Activated CD4-positive, alpha-beta T cell treated with anti-CD3 and anti-CD28 coated beads for 24 hours (primary cell): ENCODE data around the gene SPATC1L.

Experiments used
- DNase-seq, 2 donors: peaks; one replicate each; pipeline ENCODE4 v3.0.0-alpha.2; 2020; ENCODE audit warnings: low read depth in 2 of 2

The SPATC1L gene

DNA sequence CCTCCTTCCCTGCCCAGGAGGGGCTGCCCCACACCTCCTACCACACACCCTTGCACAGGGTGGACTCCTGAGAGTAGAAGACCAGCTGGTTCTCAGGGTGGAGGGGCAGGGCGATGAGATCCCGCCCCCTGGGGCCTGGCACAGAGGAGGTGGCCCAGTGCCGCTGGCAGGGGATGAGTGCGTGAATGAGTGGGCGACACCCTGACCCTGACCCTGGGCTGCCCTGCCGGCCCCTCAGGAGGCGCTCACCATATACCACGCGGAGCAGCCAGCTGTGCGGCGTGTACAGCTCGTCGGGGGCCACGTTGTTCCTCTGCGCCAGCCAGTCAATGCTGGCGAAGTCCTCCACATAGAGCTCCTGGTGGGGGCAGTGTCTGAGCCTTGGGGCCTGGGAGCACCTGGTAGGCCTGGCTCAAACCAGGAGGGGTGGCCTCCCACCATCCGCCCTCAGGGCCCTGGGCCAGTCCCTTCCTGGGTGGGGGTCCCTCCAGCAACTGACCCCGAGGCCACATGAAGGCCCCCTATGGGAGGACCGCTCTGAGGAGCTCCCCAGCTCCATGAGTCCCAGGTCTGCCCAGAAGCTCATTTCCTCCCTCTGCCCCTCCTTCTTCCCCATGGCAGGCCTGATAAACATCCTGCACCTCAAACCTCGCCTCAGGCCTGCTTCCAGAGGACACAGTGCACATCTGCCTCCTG, 31.3 kb upstream of the SPATC1L start:
- no peak for DNase-seq

DNA sequence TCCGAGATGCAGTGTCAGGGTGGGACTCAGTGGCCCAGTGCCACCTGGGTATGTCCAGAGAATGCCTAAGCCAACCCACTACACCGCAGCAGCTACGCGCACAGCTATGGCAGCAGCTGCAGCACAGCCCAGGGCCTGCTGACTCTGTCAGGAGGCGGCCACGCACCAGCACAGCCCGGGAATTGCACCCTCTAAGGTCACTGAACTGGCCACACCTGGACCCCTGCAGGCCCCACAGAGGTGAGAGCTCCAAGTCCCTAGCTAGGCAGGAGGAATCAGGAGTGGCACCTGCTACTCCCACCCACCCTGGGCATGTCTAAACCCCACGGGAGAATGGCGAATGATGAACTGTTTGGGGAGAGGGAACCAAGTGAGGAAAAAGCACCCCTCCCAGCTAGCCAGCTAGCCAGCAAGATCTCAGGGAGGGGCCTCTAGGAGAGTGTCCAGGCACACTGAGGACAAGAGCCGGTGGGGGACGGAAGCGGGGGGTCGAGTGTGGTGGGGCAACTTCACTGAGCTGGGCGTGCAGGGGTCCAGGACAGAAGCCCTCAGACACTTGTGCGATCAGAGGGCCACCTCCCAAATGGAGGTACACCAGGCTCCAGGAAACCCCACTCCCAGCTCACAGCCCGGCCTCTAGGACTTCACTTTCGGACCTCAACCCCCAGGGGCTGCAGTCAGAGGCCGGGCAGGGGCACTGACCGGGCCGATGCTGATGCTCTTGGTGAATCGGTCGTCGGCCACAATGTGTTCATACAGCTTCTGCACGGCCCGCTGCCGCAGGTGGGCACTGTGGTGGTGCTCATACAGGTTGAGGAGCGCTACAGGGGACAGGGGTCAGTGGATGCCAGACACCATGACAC, 30.4 kb upstream of the SPATC1L start:
- no peak for DNase-seq

- no peak for DNase-seq
These were observed 29.5 kb upstream of the SPATC1L start for GRCh38 chr21:46213620-46214286.

GRCh38 chr21:46212721-46213484, 28.6 kb upstream of the SPATC1L start:
- DNase-seq: no peak

DNA sequence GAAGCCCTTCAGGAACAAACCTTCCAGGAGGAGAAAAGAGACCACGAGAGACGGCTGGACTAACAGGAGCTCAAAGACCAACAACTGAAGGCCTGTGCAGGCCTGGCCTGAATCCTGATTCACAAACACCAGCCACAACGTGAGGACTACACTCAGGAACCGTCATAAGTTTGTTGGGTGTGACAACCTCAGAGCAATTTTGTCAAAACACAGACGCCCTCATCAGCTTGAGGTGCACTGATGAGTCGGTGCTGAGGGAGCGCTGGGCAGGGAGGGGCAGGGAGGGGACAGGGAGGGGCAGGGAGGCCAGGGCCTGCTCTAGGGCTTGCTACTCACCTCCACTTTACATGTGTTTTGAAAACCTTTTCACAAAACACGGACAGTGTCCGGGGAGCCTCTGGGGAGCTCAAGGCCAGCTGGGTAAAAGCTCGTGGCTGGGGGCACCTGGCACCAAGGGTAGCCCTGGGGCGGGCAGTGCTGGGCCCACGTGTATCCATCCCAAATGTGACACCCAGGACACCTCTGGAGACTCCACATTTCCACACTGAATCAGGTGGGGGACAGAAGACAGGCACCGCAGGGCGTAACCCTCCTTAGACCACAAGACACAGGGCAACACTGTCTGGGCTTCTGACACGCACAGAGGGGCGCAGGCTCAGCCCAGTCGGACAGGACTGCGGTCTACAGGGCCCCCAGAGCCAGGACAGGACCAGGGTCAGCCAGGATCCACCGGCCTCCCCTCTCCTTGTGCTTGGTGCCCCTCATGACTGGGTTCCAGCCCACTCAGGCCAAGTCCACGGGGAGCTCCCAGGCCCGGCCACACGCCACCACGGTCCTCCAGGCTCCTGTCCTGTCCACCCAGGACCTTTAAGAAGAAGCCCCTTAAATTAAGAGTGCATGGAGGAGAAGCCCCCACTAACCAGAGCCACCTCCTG, 27.8 kb upstream of the SPATC1L start:
- no peak for DNase-seq

DNA sequence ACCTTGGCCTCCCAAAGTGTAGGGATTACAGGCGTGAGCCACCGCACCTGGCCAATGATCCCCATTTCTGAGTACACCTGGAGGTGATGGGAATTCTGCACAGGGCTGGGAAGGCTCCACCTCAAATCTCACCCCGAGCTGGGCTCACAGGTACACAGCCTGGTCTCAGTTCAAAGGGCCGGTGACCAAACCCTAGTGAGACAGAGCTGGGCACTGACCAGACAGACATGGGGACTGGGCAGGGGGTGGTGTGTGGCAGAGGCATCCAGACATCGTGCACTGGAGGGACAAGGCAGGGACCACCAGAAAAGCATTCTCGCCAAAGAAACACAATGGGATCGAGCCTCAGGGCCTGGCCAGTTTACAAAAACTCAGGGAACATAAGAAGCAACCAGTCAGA, 27.1 kb upstream of the SPATC1L start:
- no peak for DNase-seq

GRCh38 chr21:46210378-46211136, 26.3 kb upstream of the SPATC1L start:
- no peak for DNase-seq

GRCh38 chr21:46208761-46209721, 24.8 kb upstream of the SPATC1L start:
- DNase-seq: no peak

GRCh38 chr21:46207920-46208591, 23.8 kb upstream of the SPATC1L start:
- DNase-seq: no peak

DNA sequence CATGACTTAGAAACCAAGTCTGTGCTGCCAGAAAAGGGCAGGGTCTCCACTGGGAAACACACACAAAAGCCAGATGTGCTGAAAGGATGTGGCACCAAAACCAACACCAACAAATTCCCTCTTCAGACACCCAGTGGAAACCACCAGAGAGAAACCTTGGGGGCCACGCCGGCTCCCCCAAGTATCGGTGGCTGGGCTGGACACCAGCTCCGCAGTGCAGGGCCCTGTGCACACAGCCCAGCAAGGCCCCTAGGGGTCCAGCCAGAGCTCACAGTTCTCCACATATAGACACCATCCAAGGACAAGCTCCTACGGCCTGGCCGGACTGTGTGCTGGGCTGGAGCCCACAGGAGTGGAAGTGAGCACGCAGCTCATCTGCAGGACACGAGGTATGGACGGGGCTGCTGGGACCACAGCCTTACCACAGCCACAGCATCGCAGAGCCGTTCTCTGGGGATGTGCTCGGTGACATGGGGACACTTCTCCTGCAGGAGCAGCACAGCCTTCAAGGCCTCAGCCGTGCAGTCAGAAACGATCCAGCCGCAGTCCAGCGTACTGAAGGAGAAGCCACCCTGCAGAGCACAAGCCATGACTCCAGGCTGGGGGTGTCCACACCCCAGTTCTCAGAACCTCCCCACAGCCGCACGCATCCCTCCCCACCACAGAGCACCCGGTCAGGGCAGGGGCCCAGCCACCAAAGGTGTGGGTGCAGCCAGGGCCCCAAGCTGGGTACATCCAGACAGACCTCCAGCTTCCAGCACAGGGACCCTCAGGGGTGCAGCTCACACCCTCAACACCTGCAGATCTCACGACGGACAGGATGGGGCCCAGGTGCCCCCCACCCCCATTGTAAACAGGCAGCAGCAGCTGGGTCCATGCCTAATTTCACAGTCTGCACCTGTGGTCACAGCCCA, 23.0 kb upstream of the SPATC1L start:
- no peak for DNase-seq

DNA sequence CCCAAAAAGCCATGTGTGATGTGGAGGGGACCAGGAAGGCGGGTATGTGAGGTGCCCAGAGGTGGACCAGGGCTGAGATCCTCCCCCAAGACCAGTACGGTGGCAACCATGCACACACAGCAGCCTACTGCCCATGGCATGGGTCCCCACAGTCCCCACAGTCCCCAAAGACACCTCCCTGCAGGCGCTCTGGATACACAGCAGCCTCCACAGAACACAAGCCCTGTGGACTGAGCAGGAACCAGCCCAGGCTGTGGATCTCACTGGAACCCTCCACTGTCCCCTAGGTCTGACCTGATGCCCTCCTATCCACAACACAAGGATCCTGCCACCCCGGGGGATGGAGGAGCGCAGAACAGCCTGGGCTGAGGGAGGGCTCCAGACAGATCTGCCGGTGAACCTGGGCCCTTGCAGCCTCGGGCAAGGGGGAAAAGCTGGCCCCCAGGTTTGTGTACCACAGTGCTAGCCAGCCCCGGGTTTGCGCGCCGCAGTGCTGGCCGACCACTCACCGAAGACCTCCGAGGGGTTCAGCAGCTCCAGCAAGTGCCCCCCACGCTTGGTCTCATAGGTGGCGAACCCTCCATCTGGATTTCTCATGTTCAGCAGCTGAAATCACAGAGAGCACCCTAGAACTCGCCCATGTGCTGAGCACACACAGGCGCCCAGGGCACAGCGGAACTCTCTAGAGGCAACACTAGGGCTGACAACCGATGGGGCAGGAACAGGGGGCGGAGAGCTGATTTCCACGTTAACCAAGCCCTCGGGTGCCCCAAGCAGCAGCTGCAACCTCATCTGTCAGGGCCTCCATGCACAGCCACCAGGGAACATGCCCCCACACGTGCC, 22.1 kb upstream of the SPATC1L start:
- DNase-seq: no peak

- DNase-seq: no peak
These were observed 21.5 kb upstream of the SPATC1L start for GRCh38 chr21:46205766-46206162.

- DNase-seq: no peak
These were observed 20.9 kb upstream of the SPATC1L start for GRCh38 chr21:46205166-46205565.

- DNase-seq: no peak
These were observed 18.9 kb upstream of the SPATC1L start for GRCh38 chr21:46203203-46203600.

DNA sequence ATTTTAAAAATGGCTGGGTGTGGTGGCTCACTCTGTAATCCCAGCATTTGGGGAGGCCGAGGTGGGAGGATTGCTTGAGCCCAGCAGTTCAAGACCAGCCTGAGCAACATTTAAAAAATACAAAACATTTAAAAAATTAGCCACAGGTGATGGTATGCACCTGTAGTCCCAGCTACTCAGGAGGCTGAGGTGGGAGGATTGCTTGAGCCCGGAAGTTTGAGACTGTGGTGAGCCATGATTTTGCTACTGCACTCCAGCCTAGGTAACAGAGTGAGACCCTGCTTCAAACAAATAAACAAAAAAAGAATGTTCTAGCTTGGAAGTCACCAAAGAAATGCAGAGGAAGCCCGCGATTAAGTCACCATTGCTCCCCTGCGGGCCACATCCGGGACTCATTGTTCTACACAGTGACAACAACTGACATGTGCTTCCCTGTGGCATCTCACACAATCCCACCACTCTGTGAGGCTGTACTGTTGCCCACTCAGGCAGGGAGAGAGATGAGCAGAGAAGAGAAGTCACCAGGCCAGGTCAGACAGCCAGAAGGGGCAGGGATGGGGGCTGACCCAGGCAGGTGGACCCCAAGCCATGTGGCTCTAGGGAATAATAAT, 18.4 kb upstream of the SPATC1L start:
- no peak for DNase-seq
